HepG2 (cell line): ENCODE measurements around the gene ST3GAL4. TPM values are rescaled to one million over a fixed set of nuclear protein-coding genes. Genes with fewer than 3 reads are reported as not detected.

Experiments
- ATAC-seq: fragments of 200-7000 bp; cut with Tn5 transposase; 3 replicates; pipeline ENCODE4 v1.9.1; 2020; ENCODE audit warnings: mild to moderate bottlenecking, moderate library complexity
- BruUV-seq: library from RNA; stranded (reverse); fragments of 400-500 nt; replicated peaks from 2 replicates; lab custom pipeline; 2021; lab: Mats Ljungman, UMichigan
- CTCF ChIA-PET: fragments of 300-600 bp; formaldehyde crosslinking; extraction: SDS; loops from one replicate; lab custom pipeline; 2021; ENCODE audit warnings: low total read pairs, inconsistent platforms, low intra/inter-chr PET ratio; lab: Yijun Ruan, JAX
- POLR2A ChIA-PET: fragments of 350-600 bp; sonication (Branson Sonifier 250); formaldehyde crosslinking; loops from one replicate; lab custom pipeline; 2020; ENCODE audit warnings: antibody characterized with exemption, inconsistent platforms; lab: Yijun Ruan, JAX
- DNase-seq: peaks from one replicate; pipeline ENCODE4 v3.0.0-alpha.2; 2015; ENCODE audit warnings: low spot score
- FAIRE-seq: peaks from 3 replicates; lab custom pipeline; 2011; peaks lifted over from hg19 to GRCh38; lab: Jason Lieb, UNC
- H2AFZ ChIP-seq: one replicate; pipeline ENCODE4 v1.6.1; 2011; ENCODE audit warnings: low read length, inconsistent platforms
- H3K27ac ChIP-seq: fragments of 300-600 bp; 3 replicates; pipeline ENCODE4 v1.8.0; 2011; ENCODE audit warnings: mixed run types, mild to moderate bottlenecking, mixed read lengths, low read length, inconsistent platforms; ENCODE audit not compliant: insufficient read depth; ENCODE audit errors: extremely low read length
- H3K27me3 ChIP-seq, 2 experiments: fragments of 200-600 bp in 1 of 2; 2 replicates in 1 of 2; 3 replicates in 1 of 2; pipeline versions ENCODE4 v1.6.0 to v1.8.0; 2011; ENCODE audit warnings: low read length in 2 of 2, mild to moderate bottlenecking in 2 of 2, moderate library complexity in 2 of 2, inconsistent platforms in 1 of 2; ENCODE audit not compliant: insufficient read depth in 2 of 2, control insufficient read depth in 1 of 2
- H3K36me3 ChIP-seq, 2 experiments: fragments of 200-600 bp in 1 of 2; replicated peaks in 1 of 2; 2 replicates in 1 of 2; 3 replicates in 1 of 2; pipeline versions ENCODE4 v1.5.1 to v1.8.0; 2011; ENCODE audit warnings: low read length in 2 of 2, inconsistent platforms in 1 of 2; ENCODE audit not compliant: insufficient read depth in 2 of 2, control insufficient read depth in 1 of 2
- H3K4me1 ChIP-seq: 2 replicates; pipeline ENCODE4 v1.5.1; 2012; ENCODE audit warnings: low read length, inconsistent platforms; ENCODE audit not compliant: insufficient read depth
- H3K4me2 ChIP-seq: 2 replicates; pipeline ENCODE4 v1.6.0; 2011; ENCODE audit warnings: low read depth, low read length, inconsistent platforms
- H3K4me3 ChIP-seq, 3 experiments: fragments of 200-600 bp in 1 of 3; sonication (generic), shearing (Covaris generic) in 1 of 3; replicated peaks in 1 of 3; 2 replicates each; pipeline ENCODE4 v1.5.1; 2011 to 2016; ENCODE audit warnings: low read length in 3 of 3, inconsistent platforms in 2 of 3, low read depth in 2 of 3, mild to moderate bottlenecking in 2 of 3, control low read depth in 1 of 3, mixed read lengths in 1 of 3; ENCODE audit not compliant: insufficient read depth in 1 of 3
- H3K79me2 ChIP-seq: one replicate; pipeline ENCODE4 v1.6.1; 2011; ENCODE audit warnings: low read length, inconsistent platforms; ENCODE audit not compliant: insufficient read depth
- H3K9ac ChIP-seq: 2 replicates; pipeline ENCODE4 v1.6.0; 2011; ENCODE audit warnings: mild to moderate bottlenecking, low read depth, low read length, inconsistent platforms; ENCODE audit not compliant: insufficient read depth
- H3K9me3 ChIP-seq: 2 replicates; pipeline ENCODE4 v1.5.1; 2012; ENCODE audit warnings: mild to moderate bottlenecking, low read length
- H4K20me1 ChIP-seq: 2 replicates; pipeline ENCODE4 v1.6.0; 2011; ENCODE audit warnings: inconsistent platforms, mild to moderate bottlenecking, low read length, moderate library complexity; ENCODE audit not compliant: insufficient read depth
- BCL3 ChIP-seq: sonication (generic); formaldehyde crosslinking; IDR thresholded peaks from 2 replicates; pipeline ENCODE4 v1.5.1; 2020; ENCODE audit warnings: mild to moderate bottlenecking, missing genetic modification reagents, moderate library complexity
- CCDC6 ChIP-seq: sonication (generic); formaldehyde crosslinking; IDR thresholded peaks from 2 replicates; pipeline ENCODE4 v1.8.1; 2022; ENCODE audit warnings: mild to moderate bottlenecking, missing genetic modification reagents, moderate library complexity
- CREB1 ChIP-seq, 2 experiments: fragments of 450-650 bp in 1 of 2; IDR thresholded peaks; 2 replicates each; pipeline ENCODE4 v1.6.1; 2016 to 2017; ENCODE audit warnings: control low read depth in 1 of 2, mild to moderate bottlenecking in 1 of 2, missing compliant biosample characterization in 1 of 2, missing genetic modification characterization in 1 of 2
- GABPB1 ChIP-seq: IDR thresholded peaks from 2 replicates; pipeline ENCODE4 v1.6.1; 2016; ENCODE audit warnings: mild to moderate bottlenecking, missing genetic modification reagents, moderate library complexity, missing compliant biosample characterization
- GFI1 ChIP-seq: sonication (generic); formaldehyde crosslinking; IDR thresholded peaks from 2 replicates; pipeline ENCODE4 v1.5.0; 2020; ENCODE audit warnings: missing genetic modification reagents, mild to moderate bottlenecking, borderline replicate concordance
- KDM5A ChIP-seq: fragments of 200-600 bp; sonication (generic); IDR thresholded peaks from 2 replicates; pipeline ENCODE4 v1.7.0; 2018; ENCODE audit warnings: antibody characterized with exemption, mild to moderate bottlenecking, low read length, borderline replicate concordance
- MED1 ChIP-seq: sonication (generic); formaldehyde crosslinking; IDR thresholded peaks from 2 replicates; pipeline ENCODE4 v1.4.0; 2020; ENCODE audit warnings: missing genetic modification reagents
- PITX1 ChIP-seq: sonication (generic); formaldehyde crosslinking; IDR thresholded peaks from 2 replicates; pipeline ENCODE4 v1.5.1; 2020; ENCODE audit warnings: mild to moderate bottlenecking, missing genetic modification reagents
- SALL2 ChIP-seq: sonication (generic); formaldehyde crosslinking; IDR thresholded peaks from 2 replicates; pipeline ENCODE4 v1.8.1; 2023; ENCODE audit warnings: mild to moderate bottlenecking, missing genetic modification reagents, inconsistent platforms
- SAP130 ChIP-seq: IDR thresholded peaks from 2 replicates; pipeline ENCODE4 v1.6.1; 2016; ENCODE audit warnings: low read depth
- ZBTB34 ChIP-seq: sonication (generic); formaldehyde crosslinking; IDR thresholded peaks from 2 replicates; pipeline ENCODE4 v1.8.0; 2022; ENCODE audit warnings: mild to moderate bottlenecking, missing genetic modification reagents
- ZNF263 ChIP-seq: sonication (generic); formaldehyde crosslinking; IDR thresholded peaks from 2 replicates; pipeline ENCODE4 v1.4.0; 2020; ENCODE audit warnings: missing genetic modification reagents
- ZNF292 ChIP-seq: sonication (generic); formaldehyde crosslinking; IDR thresholded peaks from 2 replicates; pipeline ENCODE4 v1.8.1; 2022; ENCODE audit warnings: mild to moderate bottlenecking, low read depth, missing genetic modification reagents, borderline replicate concordance
- ZNF619 ChIP-seq: sonication (generic); formaldehyde crosslinking; IDR thresholded peaks from 2 replicates; pipeline ENCODE4 v1.4.0; 2020; ENCODE audit warnings: mild to moderate bottlenecking, missing genetic modification reagents
- ZNF687 ChIP-seq: sonication (generic); formaldehyde crosslinking; IDR thresholded peaks from 2 replicates; pipeline ENCODE4 v1.5.1; 2020; ENCODE audit warnings: mild to moderate bottlenecking, missing genetic modification reagents, moderate library complexity
- ZNF7 ChIP-seq: IDR thresholded peaks from 2 replicates; pipeline ENCODE4 v1.6.1; 2016; ENCODE audit warnings: missing biosample characterization, missing genetic modification reagents
- WGBS: methylation state at CpG from one replicate; pipeline ENCODE4 v1.1.6; 2017; ENCODE audit warnings: low lambda C conversion rate; 5-methylcytosine and 5-hydroxymethylcytosine counted together
- in situ Hi-C: cut with HindIII; loops from 2 replicates; pipeline ENCODE4 v1.10.0; 2017; ENCODE audit warnings: low pct_unique_long_range_greater_than_20kb; ENCODE audit not compliant: extremely low pct_ligation_motif_present
- intact Hi-C: fragments of 100-400 bp; cut with micrococcal nuclease; formaldehyde crosslinking; loops from one replicate; pipeline ENCODE4 v1.10.0; 2022; ENCODE audit not compliant: unreplicated experiment
- polyA plus RNA-seq, 8 experiments: library from polyadenylated mRNA; depleted of rRNA in 3 of 8; stranded (reverse) in 7 of 8; unstranded in 1 of 8; fragments of >200 nt; fragmentation: Illumina TruSeq in 4 of 8; extraction: Trizol in 4 of 8; gene quantifications; 2 replicates each; pipeline versions ENCODE4 v1.2.1 to v1.2.3, GENCODE V29; 2011 to 2016; ENCODE audit warnings: low read depth in 4 of 8, missing spikeins in 1 of 8, mixed read lengths in 1 of 8; ENCODE audit not compliant: insufficient read depth in 1 of 8
- total RNA-seq, 5 experiments: library from RNA; depleted of rRNA; stranded (reverse); fragments of >200 nt; fragmentation: Illumina TruSeq; extraction: Trizol; gene quantifications; 2 replicates each; pipeline ENCODE4 v1.2.3, GENCODE V29; 2016; ENCODE audit warnings: low read depth in 1 of 5

The ST3GAL4 gene
- total and polyA plus RNA-seq, 2 of the 13 experiments (the other 11 are each of a cell fraction or from before 2014, with no cell fraction given): 9.1 to 13.3 TPM

DNA sequence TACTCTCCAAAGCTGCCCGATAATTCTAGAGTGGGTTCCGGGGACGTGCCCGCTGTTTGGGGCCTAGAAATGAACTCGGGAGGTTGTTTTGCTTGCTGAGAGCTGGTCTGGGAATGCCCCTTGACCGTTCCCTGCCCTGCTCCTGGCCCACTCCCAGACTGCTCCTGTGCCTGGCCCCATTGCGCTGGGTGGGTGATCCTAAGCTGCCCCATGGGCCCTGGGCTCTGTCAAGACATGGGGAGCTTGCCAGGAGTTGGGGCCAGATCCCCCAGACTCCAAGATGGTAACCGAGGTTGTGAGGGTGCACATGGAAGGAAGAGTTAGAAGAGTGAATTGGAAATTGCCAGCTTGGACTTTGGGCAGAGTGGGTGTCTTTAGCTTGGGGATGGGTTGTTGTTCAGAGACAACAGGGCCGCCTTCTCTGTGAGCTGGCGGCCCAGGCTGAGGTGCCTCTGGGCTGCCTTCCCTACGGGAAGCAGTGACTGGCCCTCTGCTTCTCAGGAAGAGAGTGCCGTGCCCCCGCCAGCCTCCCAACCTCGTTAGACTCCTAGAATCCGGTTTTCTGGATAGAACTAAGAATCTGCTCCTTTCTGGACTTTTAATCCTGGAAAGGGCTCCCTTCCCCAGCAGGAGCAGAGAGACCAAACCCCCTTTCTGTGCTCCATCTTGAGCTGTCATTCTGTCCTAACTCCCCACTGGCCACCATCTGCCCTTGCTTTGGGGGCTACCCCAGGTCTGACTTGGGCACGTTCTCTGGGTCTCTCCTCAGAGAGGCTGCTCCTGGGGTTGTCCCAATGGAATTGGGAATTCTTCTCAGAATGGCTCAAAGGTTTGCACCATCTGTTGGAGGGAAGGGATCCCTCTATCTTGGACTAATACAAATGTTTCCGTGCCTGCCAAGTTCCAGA, 1.8 kb downstream of the ST3GAL4 start:
- ATAC-seq (peak; percentile 41), DNase-seq (no peak), FAIRE-seq (peak; percentile 4)
- Histone ChIP-seq H4K20me1 (no peaks in the 10 kb centered on the region), H3K36me3 (no peaks in the 10 kb centered on the region), H3K4me2 (peak overlapping the region; percentile 91), H3K9me3 (no peaks in the 10 kb centered on the region), H3K27me3 (no peaks in the 10 kb centered on the region; a peak in 1 of 5 replicates), H3K79me2 (peaks cover 20% of the 10 kb centered on the region), H3K4me1 (peaks cover 43% of the 10 kb centered on the region), H3K9ac (peak overlapping the region; percentile 70), H3K27ac (peak overlapping the region; percentile 56), H2AFZ (no peak overlapping the region), H3K4me3 (peak overlapping the region; percentile 86 to 97 (median 86))
- CTCF ChIA-PET: no interaction called here
- 3% methylated on average over 12 of the region's 17 CpGs for WGBS
- intact Hi-C loops (loop anchor here (2.0 kb wide), 1 partner anchor 47 kb away; no protein-coding TSS in a partner anchor), in situ Hi-C loops (no loop called here)
- POLR2A ChIA-PET: interaction anchor here (0.8 to 3.7 kb wide), 6 partner anchors 20 to 118 kb away, joined by 3 to 24 read pairs (median 3); partner anchors contain the start of genes DCPS, FOXRED1 and SRPRA
- BruUV-seq: TSS peak; percentile 38
- 0 out of 2 replicates have a peak, but pooled peaks have one; percentile 9 for TF ChIP-seq MED1
- peak; percentile 0; the same call in 1 of the 2 replicates for TF ChIP-seq SAP130 (CRISPR knock-in tag)
- TF ChIP-seq BCL3: no peak
- TF ChIP-seq SALL2 (CRISPR knock-in tag): no peak
- TF ChIP-seq KDM5A: no peak
- TF ChIP-seq GFI1 (CRISPR knock-in tag): no peak
- TF ChIP-seq PITX1 (CRISPR knock-in tag): 0 out of 2 replicates have a peak, but pooled peaks have one; percentile 11
- no peak for TF ChIP-seq ZNF7 (CRISPR knock-in tag)
- no peak for TF ChIP-seq ZNF292
- TF ChIP-seq ZBTB34 (CRISPR knock-in tag): no peak
- TF ChIP-seq ZNF619 (CRISPR knock-in tag): no peak
- no peak for TF ChIP-seq GABPB1 (CRISPR knock-in tag)
- no peak for TF ChIP-seq CREB1 (IDR thresholded peaks at IDR 0.05)
- TF ChIP-seq CREB1 (CRISPR knock-in tag; IDR thresholded peaks at IDR 0.05): no peak
- peak; percentile 27 for TF ChIP-seq ZNF687
- peak; percentile 16; the same call in 1 of the 2 replicates for TF ChIP-seq ZNF263 (CRISPR knock-in tag)
- TF ChIP-seq CCDC6 (CRISPR knock-in tag): peak; percentile 45
